Testis (tissue), 2 donors: ENCODE measurements around the gene PLA2G2A.

Experiments
- CTCF ChIP-seq, 3 experiments: fragments of 450-650 bp in 2 of 3; fragments of 200-600 bp in 1 of 3; sonication (generic) in 1 of 3; IDR thresholded peaks; one replicate each; pipeline ENCODE4 v1.5.1; 2016 to 2019; ENCODE audit warnings: antibody characterized with exemption in 3 of 3, mild to moderate bottlenecking in 2 of 3, moderate library complexity in 1 of 3
- POLR2A ChIP-seq: fragments of 450-650 bp; IDR thresholded peaks from one replicate; pipeline ENCODE4 v1.6.1; 2017; ENCODE audit warnings: antibody characterized with exemption, mild to moderate bottlenecking, moderate library complexity

- TF ChIP-seq POLR2A (no peak), CTCF (IDR thresholded peaks at IDR 0.05) (no peak)
These were observed 896 bp upstream of the PLA2G2A start for GRCh38 chr1:19980314-19980713.
